ENCODE results near the gene ABCC11.

ABCC11 gene

GRCh38 chr16:48210747-48211146 is 36.6 kb downstream of the ABCC11 start:
- DNase-seq (ENCODE audit: low read depth), result no peak
- H3K4me3 ChIP-seq (ENCODE audit: control insufficient read depth, low read depth, low read length), result no peak overlapping the region
- TF ChIP-seq, protein P1, sequence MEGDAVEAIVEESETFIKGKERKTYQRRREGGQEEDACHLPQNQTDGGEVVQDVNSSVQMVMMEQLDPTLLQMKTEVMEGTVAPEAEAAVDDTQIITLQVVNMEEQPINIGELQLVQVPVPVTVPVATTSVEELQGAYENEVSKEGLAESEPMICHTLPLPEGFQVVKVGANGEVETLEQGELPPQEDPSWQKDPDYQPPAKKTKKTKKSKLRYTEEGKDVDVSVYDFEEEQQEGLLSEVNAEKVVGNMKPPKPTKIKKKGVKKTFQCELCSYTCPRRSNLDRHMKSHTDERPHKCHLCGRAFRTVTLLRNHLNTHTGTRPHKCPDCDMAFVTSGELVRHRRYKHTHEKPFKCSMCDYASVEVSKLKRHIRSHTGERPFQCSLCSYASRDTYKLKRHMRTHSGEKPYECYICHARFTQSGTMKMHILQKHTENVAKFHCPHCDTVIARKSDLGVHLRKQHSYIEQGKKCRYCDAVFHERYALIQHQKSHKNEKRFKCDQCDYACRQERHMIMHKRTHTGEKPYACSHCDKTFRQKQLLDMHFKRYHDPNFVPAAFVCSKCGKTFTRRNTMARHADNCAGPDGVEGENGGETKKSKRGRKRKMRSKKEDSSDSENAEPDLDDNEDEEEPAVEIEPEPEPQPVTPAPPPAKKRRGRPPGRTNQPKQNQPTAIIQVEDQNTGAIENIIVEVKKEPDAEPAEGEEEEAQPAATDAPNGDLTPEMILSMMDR (conservative IDR thresholded peaks at IDR 0.05; ENCODE audit: control insufficient read depth, insufficient read depth, low read depth, low read length), result no peak

DNA sequence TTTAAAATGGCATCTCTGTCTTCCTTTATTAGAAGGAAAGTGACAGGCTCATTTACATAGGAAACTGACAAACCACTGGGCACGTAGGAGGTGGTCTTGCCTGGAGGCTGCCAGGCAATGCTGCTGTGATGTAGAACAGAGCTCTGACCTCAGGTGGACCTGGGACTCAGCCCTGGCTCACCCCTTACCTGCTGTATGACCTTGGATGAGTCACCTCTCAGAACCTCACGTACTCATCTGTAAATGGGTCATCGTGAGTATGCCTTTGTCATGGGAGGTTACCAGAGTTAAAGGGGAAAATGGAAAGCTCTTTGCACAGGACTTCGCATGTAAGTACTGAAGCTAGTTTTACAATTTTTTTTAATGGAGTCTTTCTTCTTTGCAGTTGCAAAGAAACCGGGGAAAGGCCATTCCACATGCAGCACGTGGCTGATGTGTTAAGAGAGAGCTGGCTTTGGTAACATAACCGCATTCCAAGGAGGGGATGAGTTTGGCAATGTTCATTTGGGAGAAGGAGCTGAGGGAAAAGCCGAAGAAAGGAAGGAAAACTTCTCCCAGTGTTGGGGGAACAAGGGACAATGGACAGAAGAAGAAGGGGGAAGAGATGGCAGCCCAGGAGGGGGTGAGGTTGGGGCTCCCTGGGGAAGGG is 40.6 kb downstream of the ABCC11 start:
- peak; percentile 42 for DNase-seq (ENCODE audit: low read depth)

DNA sequence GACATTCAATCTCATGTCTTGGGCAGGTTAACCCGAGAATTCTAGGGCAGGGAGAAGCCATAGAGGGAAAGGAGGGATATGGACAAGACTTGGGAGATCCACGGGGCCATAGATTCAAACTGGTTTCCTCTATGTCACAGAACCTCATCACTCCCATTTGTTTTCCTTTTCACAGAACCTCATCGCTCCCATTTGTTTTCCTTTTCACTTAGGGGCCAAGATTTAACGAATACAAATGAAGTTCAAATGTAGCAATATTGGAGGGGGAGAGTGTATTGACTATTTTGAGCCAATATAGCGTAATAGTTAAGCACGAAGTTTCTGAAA is 42.6 kb downstream of the ABCC11 start:
- no peak for DNase-seq (ENCODE audit: low read depth)
- no peak overlapping the region for H3K4me3 ChIP-seq (ENCODE audit: control insufficient read depth, low read depth, low read length)
- TF ChIP-seq, protein P1 (conservative IDR thresholded peaks at IDR 0.05; ENCODE audit: control insufficient read depth, insufficient read depth, low read depth, low read length), result no peak

More for the DNA sequence above, 40.6 kb downstream of the ABCC11 start:
- no peak overlapping the region for H3K4me3 ChIP-seq (ENCODE audit: control insufficient read depth, low read depth, low read length)
- TF ChIP-seq, protein P1 (conservative IDR thresholded peaks at IDR 0.05; ENCODE audit: control insufficient read depth, insufficient read depth, low read depth, low read length), result no peak

- TF ChIP-seq, protein P1 (conservative IDR thresholded peaks at IDR 0.05; ENCODE audit: control insufficient read depth, insufficient read depth, low read depth, low read length), result no peak
- DNase-seq (ENCODE audit: low read depth), result no peak
- H3K4me3 ChIP-seq (ENCODE audit: control insufficient read depth, low read depth, low read length), result no peak overlapping the region
Measured at GRCh38 chr16:48203974-48204824, 43.1 kb downstream of the ABCC11 start.

DNA sequence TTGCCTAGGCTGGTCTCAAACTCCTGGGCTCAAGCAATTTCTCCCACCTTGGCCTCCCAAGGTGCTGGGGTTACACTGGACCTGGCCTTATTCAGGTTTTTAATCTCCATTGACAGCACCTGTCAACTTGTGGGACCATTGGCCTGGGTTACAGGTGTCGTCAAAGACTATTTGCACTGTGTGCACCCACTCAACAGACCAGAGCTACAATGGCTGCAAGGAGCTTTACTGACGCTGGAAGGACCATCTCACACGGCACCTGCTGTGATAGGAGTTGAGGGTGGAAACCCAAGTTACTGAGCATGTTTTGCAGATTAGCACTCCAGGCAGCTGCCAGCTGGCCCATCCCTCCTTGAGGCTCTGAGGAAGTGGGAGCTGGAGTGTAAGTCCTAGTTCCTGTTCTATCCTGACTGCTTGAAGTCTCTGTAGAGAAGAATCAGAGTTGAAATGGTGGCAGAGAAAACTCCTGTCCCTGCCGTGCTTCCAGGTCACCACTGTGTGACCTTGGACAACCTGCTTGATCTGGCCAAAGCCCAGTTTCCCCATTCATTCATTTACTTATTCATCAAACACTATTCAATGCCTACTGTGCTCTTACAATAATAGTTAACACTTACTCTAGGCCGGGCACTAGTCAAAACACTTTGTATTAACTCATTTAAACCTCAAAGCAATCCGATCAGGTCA is 45.7 kb downstream of the ABCC11 start:
- TF ChIP-seq, protein P1 (conservative IDR thresholded peaks at IDR 0.05; ENCODE audit: control insufficient read depth, insufficient read depth, low read depth, low read length), result no peak
- DNase-seq (ENCODE audit: low read depth), result no peak

GRCh38 chr16:48197294-48197693 is 50.0 kb downstream of the ABCC11 start:
- TF ChIP-seq, protein P1 (conservative IDR thresholded peaks at IDR 0.05; ENCODE audit: control insufficient read depth, insufficient read depth, low read depth, low read length), result no peak
- H3K4me3 ChIP-seq (ENCODE audit: control insufficient read depth, low read depth, low read length), result no peak overlapping the region
- DNase-seq (ENCODE audit: low read depth), result no peak

More for the DNA sequence above, 45.7 kb downstream of the ABCC11 start:
- no peak overlapping the region for H3K4me3 ChIP-seq (ENCODE audit: control insufficient read depth, low read depth, low read length)
